ENCODE data around the gene ASXL1.

GRCh38 chr20:32439132-32439829 is 81.2 kb downstream of the ASXL1 start:
- TF ChIP-seq CTCF (IDR thresholded peaks at IDR 0.05) = no peak
- TF ChIP-seq POLR2A (IDR thresholded peaks at IDR 0.05) = no peak
